Measurements from ENCODE around the gene TRIM8. TPM values are rescaled to one million over a fixed set of nuclear protein-coding genes. Genes with fewer than 3 reads are reported as not detected.

Gene TRIM8
- total RNA-seq, 1 donor from 2014 or later: 65.7 TPM

DNA sequence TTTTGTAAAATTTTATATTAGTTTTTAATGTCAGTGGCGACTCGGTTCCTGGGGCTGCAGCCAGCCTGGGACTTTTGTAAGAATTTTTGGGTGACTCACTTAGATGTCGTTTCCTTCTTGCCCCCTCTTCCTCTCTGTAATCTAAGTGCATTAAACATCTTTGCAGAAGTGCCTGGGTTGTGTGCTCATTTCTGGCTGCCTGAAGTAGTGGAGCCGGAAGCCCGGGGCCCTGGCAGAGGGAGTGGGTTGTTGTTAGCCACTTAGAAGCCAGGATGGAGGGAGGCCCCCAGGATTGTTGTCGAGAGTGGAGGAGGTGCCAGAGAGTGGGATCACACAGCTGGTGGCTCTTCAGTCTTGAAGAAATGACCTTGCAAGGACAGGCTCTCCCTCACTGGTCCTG lies 11.0 kb upstream of the TRIM8 start:
- DNase-seq: peak; percentile 92

DNA sequence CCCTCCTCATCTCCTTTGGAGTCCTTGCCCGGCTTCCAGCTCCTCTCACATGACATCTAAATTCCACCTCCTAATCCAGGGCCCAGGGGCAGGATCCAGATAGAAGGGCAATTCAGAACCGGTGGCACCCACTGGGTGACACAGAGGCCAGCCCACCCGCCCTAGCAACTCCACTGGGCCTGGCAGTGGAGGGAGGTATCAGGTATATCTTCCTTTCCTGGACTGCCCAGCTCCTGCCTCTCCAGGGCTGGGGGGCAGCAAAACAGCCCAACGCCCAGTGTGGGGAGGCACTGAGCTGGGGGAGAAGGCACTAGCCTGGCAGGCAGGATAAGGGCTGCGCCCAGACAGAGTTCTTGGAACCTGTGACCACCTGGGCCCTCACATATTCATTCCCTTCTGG lies 10.4 kb upstream of the TRIM8 start:
- no peak for DNase-seq

DNA sequence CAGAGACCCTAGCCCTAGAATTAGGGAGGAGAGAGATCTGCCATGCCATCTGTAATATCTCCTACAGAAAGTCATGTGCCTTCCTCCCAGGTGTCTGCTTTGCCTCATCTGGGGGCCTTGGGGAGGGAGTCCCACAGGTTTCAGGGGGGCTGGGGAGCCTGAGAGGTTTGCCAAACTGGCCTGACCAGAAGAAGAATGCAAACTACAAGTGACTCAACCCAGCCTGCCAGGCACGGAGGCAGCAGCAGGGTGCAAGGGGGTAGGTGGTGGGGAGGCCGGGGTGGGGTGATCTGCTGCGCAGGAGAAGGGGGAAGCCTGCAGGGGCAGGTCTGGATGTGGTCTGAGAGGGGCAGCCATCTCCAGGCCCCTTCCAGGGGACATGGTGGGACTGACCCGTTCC lies 9.6 kb upstream of the TRIM8 start:
- no peak for DNase-seq

DNA sequence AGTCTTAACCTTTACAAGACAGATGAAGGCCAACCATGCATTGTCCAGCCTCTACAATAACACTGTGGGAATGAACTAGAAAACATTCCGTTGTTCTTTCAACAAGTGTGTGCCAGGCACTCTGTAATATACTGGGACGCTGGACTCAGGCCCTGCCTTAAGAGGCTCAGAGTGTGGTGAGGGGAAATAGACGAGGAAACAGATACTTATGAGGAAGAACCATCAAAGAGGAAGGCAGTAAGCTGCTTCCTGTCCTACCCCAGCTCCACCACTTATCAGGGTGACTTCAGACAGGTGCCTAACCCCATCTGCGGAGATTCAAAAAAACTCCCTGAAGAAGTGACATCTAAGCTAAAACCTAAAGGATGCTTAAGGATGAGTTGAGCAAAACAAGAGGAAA lies 8.9 kb upstream of the TRIM8 start:
- DNase-seq: peak; percentile 55

DNA sequence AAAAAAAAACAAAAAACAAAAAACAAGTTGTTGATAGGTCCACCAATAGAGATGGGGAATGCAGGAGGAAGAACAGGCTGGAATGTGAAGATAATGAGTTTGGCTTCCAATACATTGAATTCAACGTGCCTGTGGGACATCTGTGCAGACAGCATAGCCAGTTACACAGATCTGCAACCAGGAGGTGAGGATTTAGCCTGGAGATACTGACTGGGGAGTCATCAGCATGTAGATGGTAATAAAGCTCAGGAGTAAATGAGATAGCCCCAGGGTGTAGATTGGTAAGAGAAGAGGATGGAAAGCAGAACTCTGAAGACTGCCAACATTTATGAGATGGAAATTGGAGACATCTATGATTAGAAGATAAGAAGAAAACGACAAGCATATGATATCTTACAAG lies 4.7 kb upstream of the TRIM8 start:
- DNase-seq: no peak

DNA sequence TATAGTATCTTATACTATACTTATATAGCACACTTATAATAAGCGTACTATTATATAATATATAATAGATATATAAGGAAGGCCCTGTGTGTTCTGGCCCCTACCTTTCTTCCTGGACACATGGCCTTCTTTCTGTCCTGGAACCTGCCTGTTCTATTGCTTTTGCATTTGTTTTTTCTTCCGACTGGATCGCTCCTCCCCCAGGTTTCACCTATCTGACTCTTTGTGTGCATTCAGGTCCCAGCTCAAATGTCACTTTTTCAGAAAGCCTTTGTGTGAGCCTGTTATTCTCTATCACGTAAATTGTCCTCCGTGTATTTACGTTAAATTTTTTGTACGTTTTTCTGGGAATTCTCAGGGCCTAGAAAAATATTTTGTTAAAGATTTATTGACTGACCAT lies 2.9 kb upstream of the TRIM8 start:
- DNase-seq: no peak

DNA sequence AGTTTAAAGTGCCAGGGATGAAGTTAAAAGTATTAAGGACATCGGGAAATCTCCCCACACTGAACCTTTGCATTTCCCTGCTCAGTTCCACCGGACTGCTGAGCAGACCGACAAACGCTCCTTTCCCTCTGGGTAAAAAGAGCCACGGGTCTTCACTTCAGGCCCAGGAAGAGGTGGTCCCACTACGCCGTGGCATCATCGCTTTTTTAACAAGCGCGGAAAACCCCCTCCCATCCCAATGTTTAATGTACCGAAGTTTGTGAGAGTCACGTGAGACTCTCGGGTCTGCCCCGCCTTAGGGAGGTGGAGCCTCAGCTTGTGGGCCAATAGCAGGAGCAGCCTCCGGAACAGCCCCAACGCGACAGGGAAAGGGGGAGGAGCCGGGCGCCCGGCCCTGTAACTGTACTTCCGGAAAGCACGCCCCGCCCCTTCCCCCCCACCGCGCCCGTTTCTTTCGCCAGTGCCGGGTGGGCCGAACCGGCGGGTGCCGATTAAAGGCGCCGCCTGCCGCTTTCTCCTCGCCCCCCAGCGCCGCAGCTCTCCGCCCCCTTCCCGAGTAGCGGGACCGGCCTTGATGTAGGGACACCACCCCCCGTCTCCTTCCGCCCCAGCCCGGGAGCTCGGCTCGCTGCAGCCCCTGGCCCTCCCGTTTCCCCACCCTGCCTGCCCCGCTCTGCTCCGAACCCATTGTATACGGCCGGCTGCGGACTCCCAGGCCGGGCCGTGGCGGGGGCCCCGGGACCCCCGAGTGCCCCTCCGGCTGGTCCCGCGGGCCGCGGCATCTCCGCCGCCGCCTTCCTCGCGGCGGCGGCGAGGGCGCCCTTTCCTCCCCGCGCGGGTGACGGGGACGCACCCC lies 2.2 kb upstream of the TRIM8 start:
- peak; percentile 98 for DNase-seq

DNA sequence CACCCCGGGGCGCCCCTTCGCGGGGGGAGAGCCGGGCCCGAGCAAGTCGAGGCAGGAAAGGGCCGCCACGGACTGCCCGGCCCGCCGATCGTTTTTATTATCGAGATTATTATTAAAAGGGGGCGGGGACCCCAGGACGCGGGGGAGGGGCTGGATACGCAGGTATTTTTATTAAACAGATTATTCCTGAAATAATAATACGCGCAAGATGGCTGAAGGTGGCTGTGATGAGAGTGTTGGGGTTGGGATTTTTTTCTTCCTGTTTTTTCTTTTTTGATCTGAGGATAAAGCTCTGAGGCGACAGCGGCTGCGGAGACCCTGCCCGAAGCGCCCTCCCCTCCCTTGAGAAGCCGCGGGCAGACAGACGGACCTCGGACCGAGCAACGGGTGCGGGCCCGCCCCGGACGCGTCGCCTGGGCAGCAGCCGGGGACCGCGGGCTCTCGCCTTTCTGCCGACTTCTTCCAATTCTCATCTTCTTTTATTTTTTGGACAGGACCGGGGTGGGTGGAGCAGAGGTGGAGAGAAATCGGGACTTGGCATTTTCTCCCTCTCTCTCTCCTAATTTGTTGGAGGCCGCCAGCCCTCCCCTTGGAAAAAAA lies 1.4 kb upstream of the TRIM8 start:
- peak; percentile 65 for DNase-seq

DNA sequence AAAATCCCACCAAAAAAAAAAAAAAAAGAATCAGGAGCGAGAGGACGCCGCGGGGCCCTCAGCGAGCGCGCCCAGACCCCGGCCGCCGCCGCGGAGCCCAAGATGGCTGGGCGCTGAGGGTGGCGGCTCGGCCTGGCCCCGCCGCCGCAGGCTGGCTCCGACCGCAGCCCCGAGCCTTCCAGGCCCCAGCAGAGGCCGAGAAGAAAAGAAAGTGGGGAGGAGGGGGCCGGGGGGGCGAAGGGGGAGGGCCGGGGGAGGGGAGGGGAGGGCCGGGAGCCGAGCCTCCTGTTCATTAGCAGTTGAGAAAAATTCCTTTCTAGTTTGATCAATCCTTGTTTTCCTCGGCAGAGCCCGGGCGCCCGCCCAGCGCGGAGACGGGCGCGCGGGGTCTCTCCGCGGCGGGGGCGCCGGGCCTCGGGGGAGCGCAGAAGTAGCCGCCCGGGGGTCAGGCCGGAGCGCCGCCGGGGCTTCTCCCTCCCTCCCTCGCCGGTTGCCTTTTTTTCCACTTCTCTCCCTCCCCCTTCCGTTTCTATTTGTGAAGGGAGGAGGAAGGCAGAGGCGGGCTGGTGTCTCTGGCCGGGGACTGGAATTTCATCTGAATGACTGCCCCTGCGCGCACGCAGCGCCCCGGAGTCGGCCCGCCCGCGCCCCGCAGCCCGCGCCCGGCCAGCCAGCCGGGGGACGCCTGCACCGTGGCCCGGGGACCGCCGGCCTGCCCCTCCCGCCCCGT lies 778 bp upstream of the TRIM8 start:
- peak; percentile 70 for DNase-seq

DNA sequence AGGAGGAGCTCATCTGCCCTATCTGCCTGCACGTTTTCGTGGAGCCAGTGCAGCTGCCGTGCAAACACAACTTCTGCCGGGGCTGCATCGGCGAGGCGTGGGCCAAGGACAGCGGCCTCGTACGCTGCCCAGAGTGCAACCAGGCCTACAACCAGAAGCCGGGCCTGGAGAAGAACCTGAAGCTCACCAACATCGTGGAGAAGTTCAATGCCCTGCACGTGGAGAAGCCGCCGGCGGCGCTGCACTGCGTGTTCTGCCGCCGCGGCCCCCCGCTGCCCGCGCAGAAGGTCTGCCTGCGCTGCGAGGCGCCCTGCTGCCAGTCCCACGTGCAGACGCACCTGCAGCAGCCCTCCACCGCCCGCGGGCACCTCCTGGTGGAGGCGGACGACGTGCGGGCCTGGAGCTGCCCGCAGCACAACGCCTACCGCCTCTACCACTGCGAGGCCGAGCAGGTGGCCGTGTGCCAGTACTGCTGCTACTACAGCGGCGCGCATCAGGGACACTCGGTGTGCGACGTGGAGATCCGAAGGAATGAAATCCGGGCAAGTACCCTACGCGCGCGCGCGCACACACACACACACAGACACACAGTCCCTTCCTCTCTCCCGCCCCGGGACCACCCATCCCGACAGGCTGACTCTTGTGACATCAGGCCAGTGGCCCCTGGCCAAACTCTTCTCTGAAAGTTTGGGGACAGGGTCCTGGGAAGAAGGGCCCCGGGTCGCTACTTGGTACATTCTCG lies 538 bp downstream of the TRIM8 start:
- DNase-seq: peak; percentile 90

DNA sequence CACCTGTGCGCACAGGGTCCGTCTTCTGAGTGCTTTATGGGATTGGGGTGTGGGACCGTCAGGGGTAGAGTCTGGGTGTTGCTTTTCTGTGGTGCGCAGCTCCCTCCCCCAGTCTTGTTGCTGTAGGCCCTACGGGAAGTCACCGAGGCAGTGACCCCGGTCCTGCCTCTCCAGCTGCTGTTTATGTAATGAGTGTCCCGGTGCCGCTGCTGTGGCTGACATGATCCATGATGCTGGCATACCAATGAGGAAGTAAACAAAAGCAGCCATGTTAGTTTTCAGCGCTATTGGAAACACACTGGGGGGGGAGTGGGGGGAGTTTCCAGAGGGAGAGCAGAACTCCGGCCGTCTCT lies 1.1 kb downstream of the TRIM8 start:
- DNase-seq: peak; percentile 73

DNA sequence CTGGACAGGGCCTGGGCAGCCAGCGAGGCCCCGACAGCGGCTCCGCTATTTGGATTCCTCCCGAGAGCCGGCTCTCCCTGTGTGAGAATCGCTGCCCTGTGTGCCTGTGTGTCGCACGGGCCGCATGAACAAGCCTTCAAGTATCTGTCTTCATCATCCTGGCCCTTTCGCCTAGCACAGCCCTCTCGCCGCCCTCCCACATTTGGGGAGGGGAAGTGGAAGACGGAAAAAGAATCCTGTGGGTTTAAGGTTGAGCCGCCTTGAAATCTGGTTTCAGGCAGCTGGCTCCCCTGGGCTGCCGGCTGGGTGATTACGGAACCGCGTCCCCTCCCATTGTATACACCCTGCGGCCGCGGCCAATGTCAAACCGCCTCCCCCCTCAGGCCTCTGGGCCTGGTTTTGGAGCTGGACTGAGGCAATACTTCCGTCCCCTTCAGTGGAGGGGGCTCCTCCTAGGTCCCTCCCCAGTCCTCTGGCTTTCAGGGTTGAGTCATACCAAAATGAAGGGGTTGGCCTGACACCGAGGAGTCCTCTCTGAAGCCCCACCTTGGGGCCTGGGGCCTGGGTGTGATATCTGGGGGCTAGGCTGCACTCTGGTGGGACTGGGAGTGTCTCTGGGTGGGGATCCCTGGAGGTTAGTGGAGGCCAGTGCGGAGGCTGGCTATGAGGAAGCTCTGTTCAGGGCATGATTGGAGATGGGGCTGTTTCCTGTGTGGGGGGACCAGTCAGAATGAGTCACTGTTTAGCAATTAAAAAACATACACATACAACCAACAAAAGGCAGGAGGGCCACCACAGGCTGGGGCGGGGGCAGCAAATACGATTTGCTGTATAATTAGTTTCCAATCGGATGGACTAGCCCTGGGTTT lies 1.7 kb downstream of the TRIM8 start:
- peak; percentile 92 for DNase-seq

DNA sequence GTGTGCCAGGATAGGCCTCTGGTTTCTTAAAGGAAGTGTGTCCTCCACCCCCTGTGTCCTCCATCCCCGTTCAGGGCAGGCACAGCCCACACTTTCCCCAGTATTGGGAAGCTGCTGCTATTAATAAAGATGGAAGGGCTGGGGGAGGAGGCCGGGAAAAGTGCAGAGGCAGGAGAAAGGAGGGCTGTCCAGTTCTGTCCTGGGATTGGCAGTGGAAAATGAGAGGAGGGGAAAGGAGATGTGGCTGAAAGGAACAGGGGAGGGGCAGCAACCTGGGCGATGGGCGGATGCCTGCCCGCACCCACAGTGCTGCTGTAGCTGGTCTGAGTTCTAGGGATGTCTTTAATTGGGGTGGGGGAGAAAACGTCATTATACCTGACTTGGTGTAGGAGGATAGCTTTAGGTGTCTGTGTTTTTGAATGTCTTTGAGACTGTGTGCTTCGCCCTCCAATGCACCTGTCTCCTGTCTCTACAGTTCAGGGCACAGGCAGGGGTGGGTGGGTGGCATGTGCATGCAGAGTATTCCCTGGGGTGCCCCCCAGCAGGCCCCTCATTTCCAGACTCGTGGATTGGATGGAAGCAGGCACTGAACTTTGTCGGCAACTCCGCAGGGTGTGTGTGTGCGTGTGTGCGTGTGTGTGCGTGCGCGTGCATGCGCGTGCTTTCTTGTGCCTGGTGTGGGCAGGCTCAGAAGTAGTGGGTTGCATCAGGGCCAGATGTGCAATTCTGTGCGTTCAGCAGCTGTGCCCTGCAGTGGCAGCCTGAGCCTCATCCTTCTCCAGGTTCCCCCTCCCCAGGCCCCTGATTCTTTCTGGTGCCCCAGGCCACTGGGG lies 2.5 kb downstream of the TRIM8 start:
- DNase-seq: peak; percentile 47

DNA sequence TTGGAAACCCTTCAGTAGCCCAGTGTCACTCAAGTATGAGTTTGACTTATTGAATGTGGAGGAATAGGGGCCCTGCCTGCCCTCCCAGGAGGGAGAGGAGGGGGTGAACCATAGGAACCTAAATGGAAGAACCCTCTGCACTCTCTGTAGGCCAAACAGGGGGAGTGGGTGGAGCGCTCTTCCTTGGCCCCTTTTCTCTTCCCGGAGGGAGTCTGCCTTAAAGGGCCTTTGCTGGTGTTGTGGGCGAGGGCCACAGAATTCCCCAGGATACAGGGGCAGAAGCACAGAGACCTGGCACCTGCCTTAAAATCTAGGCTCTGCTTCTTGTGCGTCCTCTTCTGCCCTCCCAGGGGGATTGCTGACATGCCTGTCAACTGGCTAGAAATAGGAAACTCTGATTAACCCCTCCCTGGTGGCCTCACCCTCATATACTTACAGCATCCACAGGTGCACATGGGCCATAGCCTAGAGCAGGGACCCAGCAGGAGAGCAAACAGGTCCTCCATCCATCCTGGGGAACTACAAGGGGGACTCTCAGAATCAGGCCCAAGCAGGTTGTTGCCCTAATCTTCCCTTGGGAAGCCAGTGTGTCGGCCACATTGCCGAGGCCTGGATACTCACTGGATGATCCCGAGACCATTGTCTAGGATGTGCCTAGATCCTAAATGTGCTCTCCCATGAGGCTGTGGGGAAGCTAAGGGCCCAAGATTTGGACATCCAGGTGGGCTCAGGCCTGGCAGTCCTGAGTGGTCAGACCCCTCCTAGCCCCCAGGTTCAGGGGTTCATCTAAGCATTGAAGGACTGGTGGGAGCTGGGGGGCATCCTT lies 3.4 kb downstream of the TRIM8 start:
- no peak for DNase-seq

DNA sequence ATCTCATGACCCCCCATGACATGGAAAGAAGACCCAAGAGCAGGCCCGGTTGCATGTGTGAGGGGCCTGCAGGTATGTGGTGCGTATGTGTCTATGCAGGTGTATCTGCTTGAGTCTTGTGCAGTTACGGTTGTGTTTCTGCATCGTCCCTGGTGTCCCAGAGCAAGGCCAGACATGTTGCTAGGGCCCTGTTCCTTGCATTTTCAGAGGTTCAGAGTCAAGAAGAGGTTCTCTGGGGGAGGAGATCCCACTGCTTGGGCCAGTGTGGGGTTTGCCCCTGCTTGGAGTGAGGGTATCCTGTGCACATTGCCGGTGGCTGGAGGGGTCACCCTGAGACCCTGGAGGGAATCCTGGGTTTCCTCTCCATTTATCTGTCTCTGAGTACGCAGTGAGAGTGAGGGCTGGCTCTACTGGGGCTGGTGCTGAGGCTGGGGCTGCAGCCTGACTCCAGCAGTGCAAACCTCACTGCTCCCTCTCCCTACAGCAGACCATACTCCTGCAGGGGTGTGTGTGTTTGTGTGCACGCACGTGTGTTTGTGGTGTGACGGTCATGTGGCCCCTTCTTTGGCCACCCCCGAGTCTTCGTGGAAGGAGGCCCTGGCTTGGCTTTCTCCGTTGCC lies 4.1 kb downstream of the TRIM8 start:
- no peak for DNase-seq

DNA sequence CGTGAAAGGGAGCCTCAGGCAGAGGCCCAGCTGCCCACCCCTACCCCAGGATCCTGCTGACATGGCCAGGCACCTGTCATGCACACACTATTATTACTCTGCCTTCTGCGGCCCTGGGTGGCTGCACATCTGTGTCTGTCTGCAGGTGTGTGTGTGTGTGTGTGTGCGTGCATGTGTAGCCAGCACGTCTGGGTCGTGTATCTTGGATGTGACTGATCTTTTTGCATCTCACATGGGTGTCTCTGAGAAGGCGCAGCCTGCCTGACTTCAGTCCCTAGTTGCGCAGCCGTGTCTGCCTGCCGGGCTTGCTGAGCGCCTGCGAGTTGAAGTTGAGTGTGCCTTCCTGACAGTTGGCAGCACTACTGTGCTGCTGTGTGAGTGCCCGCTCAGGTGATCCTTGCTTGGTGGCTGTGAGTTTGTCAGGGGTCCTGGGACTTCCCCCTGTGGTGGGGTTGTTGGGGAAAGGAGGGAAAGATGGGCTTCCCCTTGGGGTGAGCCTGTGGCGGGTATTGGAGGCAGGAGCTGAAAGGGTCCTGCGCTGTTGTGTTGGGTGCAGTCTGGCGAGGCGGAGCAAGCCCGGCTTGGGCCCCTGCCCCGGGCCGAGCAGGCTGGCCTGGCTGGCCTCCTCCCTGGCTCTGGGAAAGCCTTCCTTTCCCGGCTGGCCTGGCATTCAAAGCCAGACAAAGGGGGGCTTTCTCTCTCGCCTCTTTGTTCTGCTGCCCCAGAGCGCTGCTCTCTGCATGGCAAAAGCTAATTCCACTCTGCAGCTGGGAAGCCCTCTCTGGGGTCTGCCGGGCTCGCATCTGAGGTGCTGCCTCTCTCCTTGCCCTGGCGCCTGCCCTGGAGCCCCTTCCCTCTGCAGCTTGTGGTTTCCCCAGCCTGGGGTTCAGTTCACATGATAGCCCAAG lies 4.9 kb downstream of the TRIM8 start:
- DNase-seq: no peak

DNA sequence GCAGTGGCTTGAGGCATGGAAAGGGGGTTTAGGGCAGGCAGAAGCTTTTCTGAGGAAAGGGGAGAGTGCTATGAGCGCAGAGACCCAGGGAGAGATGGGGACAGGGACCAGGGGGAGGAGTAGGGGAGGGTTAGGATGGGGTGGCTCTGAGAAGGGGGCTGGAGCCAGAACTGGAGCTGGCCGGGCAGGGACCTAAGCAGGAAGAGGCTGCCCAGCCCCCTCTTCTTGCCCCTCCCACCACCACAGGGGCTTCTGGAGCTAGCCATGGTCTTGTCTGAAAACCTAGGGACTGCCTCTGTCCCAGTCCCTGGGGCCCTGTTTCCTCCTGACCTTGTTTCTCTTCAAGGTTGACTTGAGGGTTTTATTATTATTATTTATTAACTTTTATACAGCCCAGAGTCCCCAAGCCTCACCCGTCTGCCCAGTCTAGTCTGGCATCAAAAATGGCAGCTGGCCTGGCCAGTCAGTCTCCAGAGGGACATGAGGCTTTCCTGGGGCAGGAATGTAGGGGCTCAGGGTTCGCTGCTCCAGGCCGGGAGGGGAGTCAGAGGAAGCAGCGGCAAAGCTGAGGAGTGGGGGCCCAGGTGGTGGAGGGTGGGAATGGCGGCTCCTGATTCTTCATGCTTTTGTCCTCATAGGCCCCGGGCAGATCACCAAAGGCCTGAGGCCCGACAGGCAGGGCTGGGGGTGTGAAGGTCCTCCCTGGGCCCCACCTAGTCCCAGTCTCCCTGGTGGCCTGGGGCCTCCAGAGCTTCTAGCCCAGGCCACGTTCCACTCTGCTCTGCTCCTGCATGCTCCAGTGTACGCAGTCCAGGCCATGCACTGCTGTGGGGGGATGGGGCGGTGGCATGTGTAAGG lies 5.7 kb downstream of the TRIM8 start:
- no peak for DNase-seq

Measured in dermis blood vessel endothelial cell (primary cell).